GM23248 (cell line): ENCODE data around the gene ANKRD40. TPM values are rescaled to one million over a fixed set of nuclear protein-coding genes. Genes with fewer than 3 reads are reported as not detected.

Experiments
- DNase-seq: peaks from one replicate; pipeline ENCODE4 v3.0.0-alpha.2; 2015
- H2AFZ ChIP-seq: fragments of 200-600 bp; sonication (generic); 2 replicates; pipeline ENCODE4 v1.6.1; 2016; ENCODE audit warnings: antibody characterized with exemption
- H3F3A ChIP-seq: fragments of 200-600 bp; sonication (generic); 2 replicates; pipeline ENCODE4 v1.6.1; 2016; ENCODE audit warnings: mild to moderate bottlenecking, antibody characterized with exemption, mixed run types; ENCODE audit not compliant: insufficient read depth
- H3K27ac ChIP-seq: fragments of 200-600 bp; sonication (generic); 2 replicates; pipeline ENCODE4 v1.5.1; 2016; ENCODE audit warnings: mild to moderate bottlenecking
- H3K27me3 ChIP-seq: fragments of 200-600 bp; sonication (generic); replicated peaks from 2 replicates; pipeline ENCODE4 v1.6.1; 2016; ENCODE audit warnings: mild to moderate bottlenecking; ENCODE audit not compliant: insufficient read depth
- H3K36me3 ChIP-seq: fragments of 200-600 bp; sonication (generic); 2 replicates; pipeline ENCODE4 v1.6.1; 2016; ENCODE audit warnings: low read depth, mild to moderate bottlenecking
- H3K4me1 ChIP-seq: fragments of 200-600 bp; sonication (generic); 2 replicates; pipeline ENCODE4 v1.6.1; 2016; ENCODE audit warnings: mild to moderate bottlenecking; ENCODE audit not compliant: insufficient read depth
- H3K4me2 ChIP-seq: fragments of 200-600 bp; sonication (generic); one replicate; pipeline ENCODE4 v1.6.1; 2016; ENCODE audit warnings: mild to moderate bottlenecking; ENCODE audit not compliant: unreplicated experiment
- H3K4me3 ChIP-seq: fragments of 200-600 bp; sonication (generic); 2 replicates; pipeline ENCODE4 v1.5.1; 2016; ENCODE audit warnings: mild to moderate bottlenecking
- H3K79me2 ChIP-seq: fragments of 200-600 bp; sonication (generic); 2 replicates; pipeline ENCODE4 v1.6.1; 2016; ENCODE audit warnings: mild to moderate bottlenecking; ENCODE audit not compliant: insufficient read depth
- H3K9ac ChIP-seq: fragments of 200-600 bp; sonication (generic); 2 replicates; pipeline ENCODE4 v1.6.1; 2016; ENCODE audit warnings: mild to moderate bottlenecking
- H3K9me2 ChIP-seq: fragments of 200-600 bp; sonication (generic); 2 replicates; pipeline ENCODE4 v1.6.1; 2016; ENCODE audit warnings: mixed run types, mild to moderate bottlenecking, moderate library complexity; ENCODE audit not compliant: insufficient read depth
- H3K9me3 ChIP-seq: fragments of 200-600 bp; sonication (generic); one replicate; pipeline ENCODE4 v1.6.1; 2017; ENCODE audit warnings: low read depth
- H4K20me1 ChIP-seq: fragments of 200-600 bp; sonication (generic); 2 replicates; pipeline ENCODE4 v1.6.0; 2016; ENCODE audit not compliant: insufficient read depth
- EZH2 ChIP-seq: fragments of 200-600 bp; sonication (generic); IDR thresholded peaks from 2 replicates; pipeline ENCODE4 v1.6.1; 2018; ENCODE audit warnings: antibody characterized with exemption, mild to moderate bottlenecking; ENCODE audit not compliant: insufficient read depth, poor library complexity, severe bottlenecking
- EZH2phosphoT487 ChIP-seq: fragments of 200-600 bp; sonication (generic); IDR thresholded peaks from 2 replicates; pipeline ENCODE4 v1.6.1; 2018; ENCODE audit warnings: antibody characterized with exemption, moderate library complexity, mild to moderate bottlenecking, low read depth; ENCODE audit not compliant: insufficient read depth
- WGBS, 2 experiments: methylation state at CpG; one replicate each; pipeline ENCODE4 v1.1.6; 2015 to 2017; ENCODE audit warnings: low lambda C conversion rate in 2 of 2, low coverage in 1 of 2; ENCODE audit errors: missing lambda C conversion rate in 2 of 2; 5-methylcytosine and 5-hydroxymethylcytosine counted together
- in situ Hi-C: fragments of 300-500 bp; cut with MboI; formaldehyde crosslinking; loops from 2 replicates; pipeline ENCODE4 v1.15.0; 2020
- polyA plus RNA-seq: library from polyadenylated mRNA; unstranded; fragments of >200 nt; fragmentation: Nextera tagmentation; extraction: Ambion mirVana; gene quantifications from 2 replicates; pipeline ENCODE4 v1.2.1, GENCODE V29; 2016
- total RNA-seq: library from RNA; depleted of rRNA; stranded (reverse); fragments of >200 nt; shearing (Covaris generic); gene quantifications from 2 replicates; pipeline ENCODE4 v1.2.3, GENCODE V29; 2014

Gene ANKRD40
- total and polyA plus RNA-seq, 2 experiments from 2014 or later, result 20.2 to 36.5 TPM

DNA sequence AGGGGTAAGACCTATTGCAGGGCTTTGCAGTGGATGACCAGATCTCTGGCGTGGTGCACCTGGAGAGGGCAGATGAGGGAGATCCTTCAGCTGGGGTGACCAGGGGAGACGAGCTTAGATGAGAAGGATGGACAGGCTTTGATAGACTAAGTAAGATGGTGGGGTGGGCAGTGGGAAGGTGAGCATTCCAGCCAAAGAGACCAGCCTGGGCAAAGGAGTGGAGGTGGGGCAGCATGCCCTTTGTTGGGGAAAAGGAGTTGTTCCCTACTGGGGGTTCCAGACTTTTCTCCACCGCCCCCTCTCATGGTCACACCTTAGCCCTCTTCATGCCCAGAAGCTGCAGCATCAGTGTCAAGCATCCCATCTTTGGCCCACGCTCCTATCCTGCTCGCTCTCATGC is 27.6 kb downstream of the ANKRD40 start:
- Histone ChIP-seq H3K36me3 (no peaks in the 10 kb centered on the region), H3K4me3 (no peak overlapping the region), H3K9me2 (no peaks in the 10 kb centered on the region), H2AFZ (no peak overlapping the region), H3K9ac (no peak overlapping the region), H3F3A (no peaks in the 10 kb centered on the region), H3K27ac (no peak overlapping the region), H3K79me2 (no peaks in the 10 kb centered on the region), H3K4me2 (no peak overlapping the region), H4K20me1 (no peaks in the 10 kb centered on the region), H3K27me3 (no peaks in the 10 kb centered on the region), H3K4me1 (peaks cover 5% of the 10 kb centered on the region; the same call in 1 of the 2 replicates), H3K9me3 (no peaks in the 10 kb centered on the region)
- in situ Hi-C loops, result no loop called here
- no peak for DNase-seq
- 95 to 98% methylated on average over 5 of the region's 5 CpGs for WGBS, 2 experiments
- TF ChIP-seq EZH2phosphoT487 (no peak), EZH2 (no peak)

DNA sequence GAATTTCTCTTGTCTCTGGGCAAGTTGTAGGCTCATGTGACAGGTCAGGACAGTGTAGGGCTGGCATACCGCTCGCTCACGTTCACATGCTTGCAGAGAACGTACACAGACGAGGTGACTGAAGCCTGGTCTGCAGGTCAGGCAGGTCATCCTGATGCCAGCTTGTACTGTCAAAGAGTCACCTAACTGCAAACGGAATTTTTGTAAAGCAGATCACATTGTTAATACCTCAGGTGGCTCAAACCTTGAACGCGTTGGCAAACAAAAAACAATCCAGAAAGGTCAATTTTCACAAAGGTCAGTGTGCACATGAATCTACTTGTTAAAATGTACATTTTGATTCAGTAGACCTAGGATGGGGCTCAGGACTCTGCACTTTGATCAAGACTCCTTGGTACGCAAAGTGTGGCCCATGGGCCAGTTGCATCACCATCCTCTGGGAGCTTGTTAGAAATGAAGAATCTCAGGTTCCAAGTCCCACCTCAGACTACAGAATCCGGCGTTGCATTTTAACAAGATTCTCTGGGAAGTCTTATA is 28.6 kb downstream of the ANKRD40 start:
- Histone ChIP-seq H3K4me3 (no peak overlapping the region), H3K4me2 (no peak overlapping the region), H3K4me1 (peaks cover 5% of the 10 kb centered on the region; the same call in 1 of the 2 replicates), H3K9me2 (no peaks in the 10 kb centered on the region), H3K27me3 (no peaks in the 10 kb centered on the region), H3F3A (no peaks in the 10 kb centered on the region), H3K27ac (no peak overlapping the region), H3K79me2 (no peaks in the 10 kb centered on the region), H3K9ac (no peak overlapping the region), H4K20me1 (no peaks in the 10 kb centered on the region), H2AFZ (no peak overlapping the region), H3K9me3 (no peaks in the 10 kb centered on the region), H3K36me3 (no peaks in the 10 kb centered on the region)
- no peak for TF ChIP-seq EZH2phosphoT487
- no peak for TF ChIP-seq EZH2
- 90 to 92% methylated on average over 11 of the region's 11 CpGs for WGBS, 2 experiments
- DNase-seq, result no peak
- in situ Hi-C loops, result no loop called here

DNA sequence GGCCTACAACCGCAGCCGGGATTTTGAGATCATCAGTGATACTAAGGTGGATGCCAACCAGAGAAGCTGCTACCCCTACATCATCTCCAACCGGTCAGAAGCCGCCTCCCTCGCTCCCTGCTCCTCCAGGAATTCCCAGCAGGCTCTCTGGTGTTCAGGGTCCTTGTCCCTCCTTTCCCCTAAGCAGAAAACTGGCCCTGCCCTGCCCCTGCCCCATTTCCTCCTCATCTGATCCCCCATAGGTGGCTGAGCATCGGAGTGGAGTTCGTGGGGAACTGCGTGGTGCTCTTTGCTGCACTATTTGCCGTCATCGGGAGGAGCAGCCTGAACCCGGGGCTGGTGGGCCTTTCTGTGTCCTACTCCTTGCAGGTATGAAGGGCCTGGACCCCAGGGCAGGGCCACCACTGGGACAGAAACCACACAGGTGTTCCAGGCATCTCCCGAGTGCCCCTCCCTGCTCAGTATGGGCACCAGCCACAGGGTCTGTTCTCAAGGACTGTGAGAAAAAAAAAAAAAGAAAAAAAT is 29.8 kb downstream of the ANKRD40 start:
- H3K79me2 ChIP-seq, result no peaks in the 10 kb centered on the region
- no peak for DNase-seq
- H3K27ac ChIP-seq, result no peak overlapping the region
- in situ Hi-C loops, result no loop called here
- no peak overlapping the region for H3K4me3 ChIP-seq
- H3K9me3 ChIP-seq, result no peaks in the 10 kb centered on the region
- H2AFZ ChIP-seq, result no peak overlapping the region
- H4K20me1 ChIP-seq, result no peaks in the 10 kb centered on the region
- no peaks in the 10 kb centered on the region for H3F3A ChIP-seq
- no peak overlapping the region for H3K9ac ChIP-seq
- 88 to 92% methylated on average over 11 to 12 of the region's 12 CpGs for WGBS, 2 experiments
- H3K9me2 ChIP-seq, result no peaks in the 10 kb centered on the region
- H3K4me2 ChIP-seq, result no peak overlapping the region
- no peaks in the 10 kb centered on the region for H3K36me3 ChIP-seq
- TF ChIP-seq EZH2 (no peak), EZH2phosphoT487 (no peak)
- H3K4me1 ChIP-seq, result peaks cover 5% of the 10 kb centered on the region; the same call in 1 of the 2 replicates
- no peaks in the 10 kb centered on the region for H3K27me3 ChIP-seq

DNA sequence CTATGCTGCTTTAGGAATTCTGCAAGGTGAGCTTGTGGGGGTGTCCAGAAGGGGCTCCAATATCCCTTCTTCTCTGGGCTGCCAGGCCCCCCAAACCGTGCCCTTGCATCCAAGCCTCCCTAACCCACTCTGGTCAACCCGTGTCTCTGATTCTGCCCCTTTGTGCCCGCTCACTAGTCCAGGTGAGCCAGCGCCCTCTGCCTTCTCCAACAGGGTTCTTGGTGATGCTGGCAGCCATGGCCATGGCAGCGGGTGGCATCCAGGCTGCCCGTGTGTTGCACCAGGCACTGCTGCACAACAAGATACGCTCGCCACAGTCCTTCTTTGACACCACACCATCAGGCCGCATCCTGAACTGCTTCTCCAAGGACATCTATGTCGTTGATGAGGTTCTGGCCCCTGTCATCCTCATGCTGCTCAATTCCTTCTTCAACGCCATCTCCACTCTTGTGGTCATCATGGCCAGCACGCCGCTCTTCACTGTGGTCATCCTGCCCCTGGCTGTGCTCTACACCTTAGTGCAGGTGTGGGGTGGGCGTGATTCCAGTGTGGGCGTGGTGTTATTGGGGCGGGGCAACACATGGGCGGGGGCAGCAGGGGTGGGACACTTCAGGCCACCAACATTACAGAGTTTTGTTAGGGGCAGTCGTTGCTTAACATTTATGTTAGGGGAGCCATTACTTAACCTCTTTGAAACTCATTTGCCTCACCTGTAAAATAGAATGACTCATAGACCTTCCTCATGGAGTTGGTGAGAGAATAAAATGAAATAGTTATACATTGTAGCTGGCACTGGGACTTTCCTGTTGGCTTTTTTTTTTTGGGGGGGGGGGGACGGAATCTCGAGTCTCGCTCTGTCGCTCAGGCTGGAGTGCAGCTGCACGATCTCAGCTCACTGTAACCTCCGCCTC is 31.4 kb downstream of the ANKRD40 start:
- peaks cover 7% of the 10 kb centered on the region for H3K4me1 ChIP-seq
- no peak overlapping the region for H3K4me3 ChIP-seq
- DNase-seq, result no peak
- no peaks in the 10 kb centered on the region for H3K79me2 ChIP-seq
- no peaks in the 10 kb centered on the region for H3K9me3 ChIP-seq
- no peaks in the 10 kb centered on the region for H4K20me1 ChIP-seq
- H3K27me3 ChIP-seq, result no peaks in the 10 kb centered on the region
- H3K9ac ChIP-seq, result no peak overlapping the region
- no peak overlapping the region for H3K27ac ChIP-seq
- no peak overlapping the region for H3K4me2 ChIP-seq
- H3K9me2 ChIP-seq, result no peaks in the 10 kb centered on the region
- WGBS, 2 experiments, result 85 to 89% methylated on average over 24 of the region's 24 CpGs
- TF ChIP-seq EZH2 (no peak), EZH2phosphoT487 (no peak)
- H2AFZ ChIP-seq, result no peak overlapping the region
- in situ Hi-C loops, result no loop called here
- H3F3A ChIP-seq, result peaks cover 2% of the 10 kb centered on the region; the same call in 1 of the 2 replicates
- no peaks in the 10 kb centered on the region for H3K36me3 ChIP-seq
